HG02884 (cell line): ENCODE data around the gene MAF.

Experiments used
- ATAC-seq: cut with Tn5 transposase; IDR thresholded peaks from one replicate; pipeline ENCODE4 v1.9.1; 2021; ENCODE audit warnings: mild to moderate bottlenecking, moderate library complexity; ENCODE audit not compliant: unreplicated experiment

The MAF gene

GRCh38 chr16:79600638-79601091 lies at the start of gene MAF:
Gene MAF, minus strand, starts transcription at chr16:79600737. Its CDS starts 835 bp downstream, at chr16:79599902.
- no peak for ATAC-seq

GRCh38 chr16:79648826-79649225 lies 48.3 kb upstream of the MAF start:
- ATAC-seq = no peak

- ATAC-seq = no peak
Observed at GRCh38 chr16:79647586-79647985, 47.0 kb upstream of the MAF start.

GRCh38 chr16:79645701-79646100 lies 45.2 kb upstream of the MAF start:
- ATAC-seq = no peak

GRCh38 chr16:79644971-79645667 lies 44.6 kb upstream of the MAF start:
- ATAC-seq = no peak

GRCh38 chr16:79642652-79643051 lies 42.1 kb upstream of the MAF start:
- ATAC-seq = no peak

GRCh38 chr16:79640513-79641360 lies 40.2 kb upstream of the MAF start:
- no peak for ATAC-seq

- no peak for ATAC-seq
Observed at GRCh38 chr16:79639576-79640311, 39.2 kb upstream of the MAF start.

- ATAC-seq = no peak
Observed at GRCh38 chr16:79638386-79638785, 37.8 kb upstream of the MAF start.

- no peak for ATAC-seq
Observed at GRCh38 chr16:79635488-79635887, 35.0 kb upstream of the MAF start.

GRCh38 chr16:79634298-79634697 lies 33.8 kb upstream of the MAF start:
- ATAC-seq = no peak

- no peak for ATAC-seq
Observed at GRCh38 chr16:79632289-79632688, 31.8 kb upstream of the MAF start.

GRCh38 chr16:79628988-79629387 lies 28.5 kb upstream of the MAF start:
- ATAC-seq = no peak

GRCh38 chr16:79628501-79628975 lies 28.0 kb upstream of the MAF start:
- peak; percentile 93 for ATAC-seq

GRCh38 chr16:79627092-79627491 lies 26.6 kb upstream of the MAF start:
- no peak for ATAC-seq

- no peak for ATAC-seq
Observed at GRCh38 chr16:79625738-79626137, 25.2 kb upstream of the MAF start.

- no peak for ATAC-seq
Observed at GRCh38 chr16:79623824-79624223, 23.3 kb upstream of the MAF start.

- ATAC-seq = no peak
Observed at GRCh38 chr16:79623062-79623461, 22.5 kb upstream of the MAF start.

- ATAC-seq = no peak
Observed at GRCh38 chr16:79621027-79621426, 20.5 kb upstream of the MAF start.

GRCh38 chr16:79618692-79619050 lies 18.1 kb upstream of the MAF start:
- no peak for ATAC-seq

GRCh38 chr16:79618041-79618691 lies 17.6 kb upstream of the MAF start:
- no peak for ATAC-seq
